Stimulated activated CD4-positive, alpha-beta T cell treated with anti-CD3 and anti-CD28 coated beads, Interleukin-2, amount 100 ng/mL, for 4 hours (primary cell): ENCODE measurements around the gene SPESP1.

Experiments
- DNase-seq: peaks from one replicate; pipeline ENCODE4 v3.0.0-alpha.2; 2020; ENCODE audit warnings: low read depth

Gene SPESP1

GRCh38 chr15:68991723-68992122, 61.4 kb downstream of the SPESP1 start:
- DNase-seq: no peak

GRCh38 chr15:68992696-68993095, 62.4 kb downstream of the SPESP1 start:
- DNase-seq: no peak

GRCh38 chr15:68993276-68993675, 63.0 kb downstream of the SPESP1 start:
- no peak for DNase-seq

- DNase-seq: no peak
Measured at GRCh38 chr15:68994149-68994548, 63.8 kb downstream of the SPESP1 start.

GRCh38 chr15:68994981-68995761, 64.8 kb downstream of the SPESP1 start:
- no peak for DNase-seq
